Mucosa of stomach (tissue), 1 donor: ENCODE results near the gene ENOX2.

Source experiments
- H3K27me3 ChIP-seq: one replicate; pipeline ENCODE4 v1.7.0; 2013; ENCODE audit warnings: mild to moderate bottlenecking, low read length; ENCODE audit not compliant: control insufficient read depth, insufficient read depth
- H3K36me3 ChIP-seq: one replicate; pipeline ENCODE4 v1.7.0; 2013; ENCODE audit warnings: low read length; ENCODE audit not compliant: control insufficient read depth, insufficient read depth
- H3K4me1 ChIP-seq: one replicate; pipeline ENCODE4 v1.7.0; 2013; ENCODE audit warnings: mild to moderate bottlenecking, low read length; ENCODE audit not compliant: control insufficient read depth, insufficient read depth
- H3K4me3 ChIP-seq: one replicate; pipeline ENCODE4 v1.7.0; 2013; ENCODE audit warnings: low read length
- H3K9ac ChIP-seq: one replicate; pipeline ENCODE4 v1.7.0; 2013; ENCODE audit warnings: mild to moderate bottlenecking, low read length, moderate library complexity
- H3K9me3 ChIP-seq: one replicate; pipeline ENCODE4 v1.7.0; 2013; ENCODE audit warnings: mild to moderate bottlenecking, low read length, moderate library complexity; ENCODE audit not compliant: control insufficient read depth
- donor health status: Pancreatic carcinoma.

ENOX2 gene

DNA sequence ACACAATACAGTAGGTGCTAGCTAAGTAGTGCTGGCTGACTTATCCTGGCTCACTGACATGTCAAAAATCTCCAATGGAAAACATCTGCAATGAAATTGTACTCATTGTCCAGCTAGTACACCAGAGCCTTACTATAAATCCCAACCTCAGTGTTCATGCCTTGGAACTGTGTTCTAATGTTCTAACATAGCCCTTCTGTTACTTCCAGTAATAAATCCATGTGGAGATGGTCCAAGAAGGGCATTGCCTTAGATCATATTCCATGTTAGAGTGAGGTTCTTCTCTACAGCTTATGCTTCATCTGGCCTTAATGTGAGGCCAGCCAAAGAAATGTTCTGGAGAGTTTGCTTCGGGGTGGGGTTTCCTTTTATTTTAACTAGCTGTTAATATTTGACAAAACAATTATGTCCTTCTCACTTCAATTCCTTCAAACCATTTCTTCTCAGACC is 25.1 kb downstream of the ENOX2 start:
- H3K36me3 ChIP-seq = no peaks in the 10 kb centered on the region
- no peaks in the 10 kb centered on the region for H3K9me3 ChIP-seq

GRCh38 chrX:130876226-130876625 is 26.8 kb downstream of the ENOX2 start:
- no peak overlapping the region for H3K9ac ChIP-seq
- no peaks in the 10 kb centered on the region for H3K27me3 ChIP-seq
- peaks cover 3% of the 10 kb centered on the region for H3K4me1 ChIP-seq
- H3K9me3 ChIP-seq = no peaks in the 10 kb centered on the region
- no peaks in the 10 kb centered on the region for H3K36me3 ChIP-seq
- no peak overlapping the region for H3K4me3 ChIP-seq

More for the DNA sequence above, 25.1 kb downstream of the ENOX2 start:
- no peak overlapping the region for H3K4me3 ChIP-seq
- no peaks in the 10 kb centered on the region for H3K27me3 ChIP-seq
- H3K4me1 ChIP-seq = peaks cover 3% of the 10 kb centered on the region
- no peak overlapping the region for H3K9ac ChIP-seq

GRCh38 chrX:130874751-130875150 is 28.3 kb downstream of the ENOX2 start:
- H3K36me3 ChIP-seq = no peaks in the 10 kb centered on the region
- no peaks in the 10 kb centered on the region for H3K9me3 ChIP-seq
- peaks cover 3% of the 10 kb centered on the region for H3K4me1 ChIP-seq
- no peaks in the 10 kb centered on the region for H3K27me3 ChIP-seq
- H3K9ac ChIP-seq = no peak overlapping the region
- no peak overlapping the region for H3K4me3 ChIP-seq

- no peaks in the 10 kb centered on the region for H3K9me3 ChIP-seq
- no peaks in the 10 kb centered on the region for H3K27me3 ChIP-seq
- no peaks in the 10 kb centered on the region for H3K4me1 ChIP-seq
- H3K36me3 ChIP-seq = no peaks in the 10 kb centered on the region
- H3K4me3 ChIP-seq = no peak overlapping the region
- H3K9ac ChIP-seq = no peak overlapping the region
Observed at GRCh38 chrX:130869239-130869638, 33.8 kb downstream of the ENOX2 start.

DNA sequence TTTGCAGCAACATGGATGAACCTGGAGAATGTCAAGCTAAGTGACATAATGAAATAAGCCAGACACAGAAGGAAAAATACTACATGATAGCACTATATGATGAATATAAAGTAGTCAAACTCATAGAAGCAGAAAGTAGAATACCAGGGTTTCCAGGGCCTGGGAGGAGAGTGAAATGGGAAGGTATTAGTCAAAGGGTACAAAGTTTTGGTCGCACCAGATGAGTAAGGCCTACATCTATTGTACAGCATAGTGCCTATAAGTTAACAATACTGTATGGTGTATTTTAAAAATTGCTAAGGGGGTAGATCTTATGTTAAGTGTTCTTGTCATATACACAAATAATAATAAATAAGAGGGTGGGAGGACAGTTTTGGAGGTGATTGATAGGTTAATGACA is 41.5 kb downstream of the ENOX2 start:
- no peak overlapping the region for H3K4me3 ChIP-seq
- no peak overlapping the region for H3K9ac ChIP-seq
- H3K36me3 ChIP-seq = no peaks in the 10 kb centered on the region

DNA sequence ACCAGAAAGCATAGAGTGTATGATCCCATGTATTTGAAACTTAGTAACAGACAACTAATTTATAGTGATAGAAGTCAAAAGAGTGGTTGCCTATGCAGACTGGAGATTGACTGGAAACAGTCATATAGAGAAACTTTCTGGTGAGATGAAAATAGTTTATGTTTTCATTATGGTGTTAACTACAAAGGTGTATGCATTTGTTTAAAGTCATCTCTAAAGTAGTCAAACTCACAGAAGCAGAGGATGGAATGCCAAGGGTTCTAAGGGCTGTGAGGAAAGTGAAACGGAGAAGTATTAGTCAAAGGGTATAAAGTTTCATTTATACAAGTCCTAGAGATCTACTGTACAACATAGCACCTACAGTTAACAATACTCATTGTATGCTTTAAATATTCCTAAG is 45.8 kb downstream of the ENOX2 start:
- Histone ChIP-seq H3K27me3 (no peaks in the 10 kb centered on the region), H3K4me3 (no peak overlapping the region), H3K4me1 (no peaks in the 10 kb centered on the region), H3K36me3 (no peaks in the 10 kb centered on the region), H3K9me3 (no peaks in the 10 kb centered on the region), H3K9ac (no peak overlapping the region)

More for the DNA sequence above, 41.5 kb downstream of the ENOX2 start:
- no peaks in the 10 kb centered on the region for H3K4me1 ChIP-seq
- no peaks in the 10 kb centered on the region for H3K9me3 ChIP-seq
- no peaks in the 10 kb centered on the region for H3K27me3 ChIP-seq

DNA sequence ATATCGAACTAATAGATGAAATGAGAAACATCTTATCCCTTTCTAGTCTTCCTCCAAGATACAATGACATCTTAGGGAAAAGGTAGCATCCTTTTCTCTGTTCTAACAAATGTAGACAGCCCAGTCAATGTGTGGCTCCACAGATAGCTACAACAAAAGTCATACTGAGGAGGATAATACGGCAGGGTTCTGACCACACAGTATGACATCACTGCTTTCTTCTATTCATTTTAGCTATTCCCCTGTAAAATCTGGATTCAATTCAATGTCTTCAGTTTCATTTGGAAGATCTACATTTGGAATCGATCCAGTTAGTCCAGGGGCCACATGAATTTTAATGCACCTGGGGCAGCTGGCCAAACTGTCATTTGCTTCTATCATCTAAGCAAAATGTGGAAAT is 51.4 kb downstream of the ENOX2 start:
- no peak overlapping the region for H3K4me3 ChIP-seq
- no peak overlapping the region for H3K9ac ChIP-seq
- H3K36me3 ChIP-seq = no peaks in the 10 kb centered on the region
- no peaks in the 10 kb centered on the region for H3K9me3 ChIP-seq
- no peaks in the 10 kb centered on the region for H3K4me1 ChIP-seq
- H3K27me3 ChIP-seq = no peaks in the 10 kb centered on the region

DNA sequence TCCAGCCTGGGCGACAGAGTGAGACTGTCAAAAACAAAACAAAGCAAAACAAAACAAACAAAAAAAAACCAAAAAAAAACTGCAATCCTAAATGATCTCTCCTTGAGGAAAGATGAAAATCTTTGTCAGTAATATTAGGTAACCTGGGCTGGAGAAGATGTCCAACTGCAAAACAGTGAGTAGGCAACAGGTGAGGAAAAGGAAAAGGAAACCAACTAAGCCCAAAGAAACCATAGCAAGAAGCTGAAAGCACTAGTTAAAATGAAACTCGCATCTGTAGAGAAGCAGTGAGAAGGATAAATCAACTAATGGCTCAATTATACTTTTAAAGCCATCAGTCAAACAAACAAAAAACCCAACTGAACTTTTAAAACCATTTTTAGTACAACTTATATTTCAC is 54.2 kb downstream of the ENOX2 start:
- no peaks in the 10 kb centered on the region for H3K36me3 ChIP-seq
- H3K4me1 ChIP-seq = no peaks in the 10 kb centered on the region
- H3K9me3 ChIP-seq = no peaks in the 10 kb centered on the region
- no peak overlapping the region for H3K9ac ChIP-seq
- H3K4me3 ChIP-seq = no peak overlapping the region
- no peaks in the 10 kb centered on the region for H3K27me3 ChIP-seq

- H3K4me3 ChIP-seq = no peak overlapping the region
Observed at GRCh38 chrX:130846746-130847145, 56.3 kb downstream of the ENOX2 start.

DNA sequence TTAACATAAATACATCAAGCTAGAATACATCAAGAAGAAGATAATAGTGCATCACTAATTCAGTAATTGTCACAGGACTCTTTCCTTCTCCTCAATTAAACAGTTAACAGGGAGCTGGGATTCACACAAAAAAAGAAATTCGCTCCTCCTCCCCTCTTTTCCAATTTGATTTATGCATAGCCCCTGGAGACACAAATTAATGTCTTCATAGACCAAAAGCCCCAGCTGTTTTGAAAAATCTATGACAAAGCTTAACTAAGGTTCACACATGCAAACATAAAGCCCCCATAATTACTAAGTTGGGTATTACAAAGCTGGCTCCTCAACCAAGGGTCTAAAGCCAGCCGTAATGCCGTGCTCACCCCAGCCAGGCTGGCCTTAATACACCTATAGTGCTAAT is 61.2 kb downstream of the ENOX2 start:
- Histone ChIP-seq H3K36me3 (no peaks in the 10 kb centered on the region), H3K4me3 (no peak overlapping the region), H3K9ac (no peak overlapping the region), H3K27me3 (no peaks in the 10 kb centered on the region), H3K4me1 (no peaks in the 10 kb centered on the region), H3K9me3 (no peaks in the 10 kb centered on the region)

More at GRCh38 chrX:130846746-130847145, 56.3 kb downstream of the ENOX2 start:
- Histone ChIP-seq H3K9me3 (no peaks in the 10 kb centered on the region), H3K4me1 (no peaks in the 10 kb centered on the region), H3K27me3 (no peaks in the 10 kb centered on the region), H3K9ac (no peak overlapping the region), H3K36me3 (no peaks in the 10 kb centered on the region)

DNA sequence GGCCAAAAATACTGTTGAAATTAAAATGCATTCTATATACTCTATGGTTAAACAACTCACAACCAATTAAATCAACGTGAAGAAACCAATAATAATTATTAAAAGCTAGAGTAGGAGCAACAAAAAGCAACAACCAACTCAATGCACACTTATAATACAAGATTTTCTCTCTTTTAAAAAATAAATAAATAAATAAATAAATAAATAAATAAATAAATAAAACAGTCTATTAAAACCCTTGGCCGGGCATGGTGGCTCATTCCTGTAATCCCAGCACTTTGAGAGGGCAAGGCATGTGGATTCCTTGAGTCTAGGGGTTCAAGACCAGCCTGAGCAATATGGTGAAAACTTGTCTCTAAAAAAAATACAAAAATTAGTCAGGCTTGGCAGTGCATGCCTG is 62.7 kb downstream of the ENOX2 start:
- no peaks in the 10 kb centered on the region for H3K27me3 ChIP-seq

GRCh38 chrX:130836447-130836846 is 66.6 kb downstream of the ENOX2 start:
- Histone ChIP-seq H3K36me3 (no peaks in the 10 kb centered on the region), H3K9me3 (no peaks in the 10 kb centered on the region), H3K9ac (no peak overlapping the region), H3K27me3 (no peaks in the 10 kb centered on the region), H3K4me3 (no peak overlapping the region), H3K4me1 (no peaks in the 10 kb centered on the region)

More for the DNA sequence above, 62.7 kb downstream of the ENOX2 start:
- Histone ChIP-seq H3K9ac (no peak overlapping the region), H3K9me3 (no peaks in the 10 kb centered on the region), H3K36me3 (no peaks in the 10 kb centered on the region), H3K4me1 (no peaks in the 10 kb centered on the region), H3K4me3 (no peak overlapping the region)

GRCh38 chrX:130834830-130835229 is 68.2 kb downstream of the ENOX2 start:
- Histone ChIP-seq H3K27me3 (no peaks in the 10 kb centered on the region), H3K9ac (no peak overlapping the region), H3K36me3 (no peaks in the 10 kb centered on the region), H3K4me1 (no peaks in the 10 kb centered on the region), H3K9me3 (no peaks in the 10 kb centered on the region), H3K4me3 (no peak overlapping the region)
